ENCODE data around the gene CSH2.
"Not testable (repeated sequence)": the region's sequence is repeated elsewhere in the genome, so short reads cannot be mapped to it uniquely, and the experiment has no call there.

The CSH2 gene

GRCh38 chr17:63873577-63873976, at the start of gene CSH2:
TSS of gene CSH2 (minus strand) at chr17:63873677. CDS start at chr17:63873614, 63 bp downstream.
- DNase-seq: not testable (repeated sequence)

DNA sequence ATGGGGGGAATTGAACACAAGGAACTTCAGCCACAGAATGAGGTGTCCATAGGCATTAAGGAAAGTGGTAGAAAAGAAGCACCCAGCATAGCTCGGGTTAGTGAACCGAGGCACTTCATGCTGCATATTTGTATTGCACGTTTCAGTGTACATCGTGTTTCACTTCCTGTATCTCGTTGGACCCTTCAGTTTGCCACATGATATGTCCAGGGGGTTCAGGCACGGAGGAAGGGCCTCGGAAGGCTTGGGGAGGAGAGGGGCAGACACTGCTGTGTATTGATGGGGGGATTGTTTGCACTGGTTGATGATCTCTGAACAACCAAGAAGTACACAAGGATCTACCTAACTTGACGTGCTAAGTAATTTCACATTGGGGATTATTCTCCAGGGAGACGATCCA, 48.9 kb upstream of the CSH2 start:
- DNase-seq: not testable (repeated sequence)

DNA sequence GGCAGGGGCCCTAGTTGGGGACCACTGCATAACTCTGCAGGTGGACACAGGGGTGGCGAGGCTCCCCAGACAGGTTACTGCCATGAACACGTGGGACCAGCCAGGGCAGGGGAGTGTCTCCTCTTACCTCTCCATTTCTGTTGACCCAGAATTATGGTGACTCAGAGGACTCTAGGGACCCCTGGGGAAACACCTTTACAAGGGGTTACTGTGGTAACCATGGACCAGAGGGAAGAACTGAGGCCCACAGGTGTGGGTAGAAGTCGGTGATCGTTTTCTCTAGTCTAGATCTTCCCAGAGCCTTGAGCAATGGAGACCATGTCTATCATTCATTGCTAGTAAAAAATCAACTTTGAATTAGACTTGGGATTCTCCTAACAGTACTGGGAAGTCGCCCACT, 47.3 kb upstream of the CSH2 start:
- DNase-seq: not testable (repeated sequence)

GRCh38 chr17:63920050-63920449, 46.6 kb upstream of the CSH2 start:
- DNase-seq: not testable (repeated sequence)

DNA sequence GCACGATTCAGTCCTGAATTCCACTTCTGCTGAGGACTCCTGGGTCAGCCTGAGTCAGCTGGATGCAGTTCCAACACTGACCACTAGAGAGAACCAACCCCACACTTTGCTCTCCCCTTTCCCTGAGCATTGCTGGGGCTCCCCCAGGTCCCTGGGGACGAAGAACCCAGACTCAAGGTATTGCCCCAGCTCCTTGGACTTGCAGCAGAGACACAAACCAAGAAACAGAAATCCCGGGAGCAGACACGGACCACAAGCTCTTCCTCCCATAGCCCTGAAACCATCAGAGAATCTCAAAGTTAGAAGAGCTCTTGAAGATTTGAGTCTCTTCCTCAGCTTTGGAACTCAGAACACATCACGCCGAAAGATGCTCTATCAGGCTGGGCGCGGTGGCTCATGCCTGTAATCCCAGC, 45.8 kb upstream of the CSH2 start:
- DNase-seq: peak in 23 of 51 donors; percentile 5 to 40 (median 18)

- not testable (repeated sequence) for DNase-seq
Measured at GRCh38 chr17:63918789-63919305, 45.4 kb upstream of the CSH2 start, which contains the start of gene GH1. TSS of gene GH1 (minus strand) at chr17:63918839. CDS start at chr17:63918776, 63 bp downstream.

- no peak for DNase-seq
Measured at GRCh38 chr17:63918305-63918704, 44.8 kb upstream of the CSH2 start.

DNA sequence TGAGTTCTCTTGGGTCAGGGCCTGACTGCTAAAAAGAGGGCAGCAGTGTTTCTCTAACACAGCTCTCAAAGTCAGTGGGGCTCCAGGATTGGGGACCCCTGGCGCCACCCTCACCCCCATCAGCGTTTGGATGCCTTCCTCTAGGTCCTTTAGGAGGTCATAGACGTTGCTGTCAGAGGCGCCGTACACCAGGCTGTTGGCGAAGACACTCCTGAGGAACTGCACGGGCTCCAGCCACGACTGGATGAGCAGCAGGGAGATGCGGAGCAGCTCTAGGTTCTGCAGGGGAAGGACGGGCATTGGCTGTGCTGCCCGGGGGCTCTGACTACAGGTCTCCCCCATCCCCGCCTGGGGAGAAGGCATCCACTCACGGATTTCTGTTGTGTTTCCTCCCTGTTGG, 44.2 kb upstream of the CSH2 start:
- no peak for DNase-seq

DNA sequence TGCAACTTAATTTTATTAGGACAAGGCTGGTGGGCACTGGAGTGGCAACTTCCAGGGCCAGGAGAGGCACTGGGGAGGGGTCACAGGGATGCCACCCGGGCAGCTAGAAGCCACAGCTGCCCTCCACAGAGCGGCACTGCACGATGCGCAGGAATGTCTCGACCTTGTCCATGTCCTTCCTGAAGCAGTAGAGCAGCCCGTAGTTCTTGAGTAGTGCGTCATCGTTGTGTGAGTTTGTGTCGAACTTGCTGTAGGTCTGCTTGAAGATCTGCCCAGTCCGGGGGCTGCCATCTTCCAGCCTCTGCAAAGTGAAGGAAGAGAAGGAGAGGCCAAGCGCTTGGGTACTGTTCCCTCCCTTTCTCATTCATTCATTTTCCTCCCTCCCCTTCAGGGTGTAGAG, 43.7 kb upstream of the CSH2 start:
- not testable (repeated sequence) for DNase-seq

GRCh38 chr17:63916566-63917185, 43.2 kb upstream of the CSH2 start:
- no peak for DNase-seq

GRCh38 chr17:63915753-63916152, 42.3 kb upstream of the CSH2 start:
- not testable (repeated sequence) for DNase-seq

DNA sequence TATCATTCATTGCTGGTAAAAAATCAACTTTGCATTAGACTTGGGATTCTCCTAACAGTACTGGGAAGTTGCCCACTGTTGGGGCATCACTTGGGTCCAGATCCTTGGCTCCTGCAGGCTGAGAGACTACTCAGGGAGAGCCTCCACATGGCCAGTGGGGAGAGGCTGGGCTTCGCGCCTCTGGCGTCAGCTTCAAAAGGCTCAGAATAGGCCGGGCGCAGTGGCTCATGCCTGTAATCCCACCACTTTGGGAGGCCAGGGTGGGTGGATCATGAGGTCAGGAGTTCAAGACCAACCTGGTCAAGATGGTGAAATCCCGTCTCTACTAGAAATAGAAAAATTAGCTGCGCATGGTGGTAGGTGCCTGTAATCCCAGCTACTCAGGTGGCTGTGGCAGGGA, 41.0 kb upstream of the CSH2 start:
- DNase-seq: no peak

- DNase-seq: peak in 15 of 51 donors; percentile 2 to 22 (median 8)
Measured at GRCh38 chr17:63911657-63912100, 38.2 kb upstream of the CSH2 start.

- DNase-seq: no peak
Measured at GRCh38 chr17:63911041-63911635, 37.7 kb upstream of the CSH2 start, which contains the start of gene CSHL1. TSS of gene CSHL1 (minus strand) at chr17:63911258. CDS start at chr17:63911196, 62 bp downstream.

- no peak for DNase-seq
Measured at GRCh38 chr17:63910096-63910495, 36.6 kb upstream of the CSH2 start.

DNA sequence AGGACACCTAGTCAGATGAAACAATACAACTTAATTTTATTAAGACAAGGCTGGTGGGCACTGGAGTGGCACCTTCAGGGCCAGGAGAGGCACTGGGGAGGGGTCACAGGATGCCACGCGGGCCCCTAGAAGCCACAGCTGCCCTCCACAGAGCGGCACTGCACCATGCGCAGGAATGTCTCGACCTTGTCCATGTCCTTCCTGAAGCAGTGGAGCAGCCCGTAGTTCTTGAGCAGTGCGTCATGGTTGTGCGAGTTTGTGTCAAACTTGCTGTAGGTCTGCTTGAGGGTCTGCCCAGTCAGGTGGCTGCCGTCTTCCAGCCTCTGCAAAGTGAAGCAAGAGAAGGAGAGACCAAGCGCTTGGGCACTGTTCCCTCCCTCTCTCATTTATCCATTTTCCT, 36.1 kb upstream of the CSH2 start:
- not testable (repeated sequence) for DNase-seq

DNA sequence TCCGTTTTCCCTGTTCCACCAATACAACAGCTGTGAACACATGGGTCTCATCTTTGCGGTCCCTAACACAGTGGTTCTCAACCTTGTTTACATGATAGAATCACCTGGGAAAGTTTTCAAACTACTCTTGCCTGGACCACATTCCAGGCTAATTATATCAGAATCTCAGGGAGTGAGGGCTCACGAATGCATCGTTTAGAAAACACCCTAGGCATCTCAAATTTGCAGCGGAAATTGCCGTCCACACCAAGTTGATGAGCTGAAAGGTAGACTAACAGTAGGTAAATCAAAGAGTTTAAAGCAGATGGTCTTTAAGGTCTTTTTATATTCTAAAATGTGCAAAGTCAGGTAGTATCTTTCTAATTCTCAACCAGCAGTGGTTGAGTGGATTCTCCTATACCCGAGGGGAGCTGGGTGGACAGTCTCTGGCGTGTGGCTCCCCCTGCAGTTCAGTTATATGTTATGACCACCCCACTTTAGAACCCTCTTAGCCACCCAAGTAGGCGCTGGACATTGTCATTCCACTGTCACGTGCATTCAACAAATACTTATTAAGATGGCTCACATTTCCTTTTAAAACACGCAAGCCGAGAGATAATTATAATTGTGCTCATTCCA, 33.8 kb upstream of the CSH2 start:
- not testable (repeated sequence) for DNase-seq

GRCh38 chr17:63904796-63905195, 31.3 kb upstream of the CSH2 start:
- not testable (repeated sequence) for DNase-seq

DNA sequence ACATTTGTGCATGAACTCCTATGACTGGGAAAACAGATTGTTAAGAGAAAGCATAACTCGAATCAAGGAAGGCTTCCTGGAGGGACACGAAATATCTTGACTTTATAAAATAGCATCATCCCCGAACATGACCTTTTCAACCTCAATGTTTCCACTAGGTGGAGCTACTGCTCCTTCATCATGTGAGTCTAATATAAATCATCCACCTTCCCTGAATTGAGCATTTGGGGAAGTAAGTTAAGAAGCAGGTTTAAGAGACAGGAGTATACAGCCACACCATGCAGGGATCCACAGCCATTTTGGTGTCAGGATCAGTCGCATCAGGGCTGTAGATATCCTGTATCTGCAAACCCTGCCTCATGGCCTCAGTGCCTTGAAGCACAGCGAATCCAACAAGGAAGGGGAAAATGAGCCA, 30.3 kb upstream of the CSH2 start:
- not testable (repeated sequence) for DNase-seq

DNA sequence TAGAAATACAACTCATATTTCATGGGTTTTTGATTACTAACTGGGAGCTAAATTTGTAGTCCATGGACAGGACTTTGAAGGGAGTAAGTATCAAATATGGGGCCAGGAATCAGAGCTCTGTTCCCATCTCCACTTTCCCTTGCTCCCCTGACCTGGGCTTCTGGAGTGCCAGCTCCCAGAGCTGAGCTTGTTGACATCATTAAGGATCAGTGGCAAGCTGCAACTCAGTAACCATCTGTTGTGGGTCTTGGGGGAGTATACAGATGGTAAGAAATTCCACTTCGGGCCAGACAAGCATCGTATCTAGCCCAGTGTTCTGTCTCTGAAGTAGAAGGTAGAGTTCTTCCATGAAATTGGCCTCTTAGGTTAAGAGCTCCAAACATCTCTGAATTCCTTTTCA, 28.5 kb upstream of the CSH2 start:
- DNase-seq: not testable (repeated sequence)

DNA sequence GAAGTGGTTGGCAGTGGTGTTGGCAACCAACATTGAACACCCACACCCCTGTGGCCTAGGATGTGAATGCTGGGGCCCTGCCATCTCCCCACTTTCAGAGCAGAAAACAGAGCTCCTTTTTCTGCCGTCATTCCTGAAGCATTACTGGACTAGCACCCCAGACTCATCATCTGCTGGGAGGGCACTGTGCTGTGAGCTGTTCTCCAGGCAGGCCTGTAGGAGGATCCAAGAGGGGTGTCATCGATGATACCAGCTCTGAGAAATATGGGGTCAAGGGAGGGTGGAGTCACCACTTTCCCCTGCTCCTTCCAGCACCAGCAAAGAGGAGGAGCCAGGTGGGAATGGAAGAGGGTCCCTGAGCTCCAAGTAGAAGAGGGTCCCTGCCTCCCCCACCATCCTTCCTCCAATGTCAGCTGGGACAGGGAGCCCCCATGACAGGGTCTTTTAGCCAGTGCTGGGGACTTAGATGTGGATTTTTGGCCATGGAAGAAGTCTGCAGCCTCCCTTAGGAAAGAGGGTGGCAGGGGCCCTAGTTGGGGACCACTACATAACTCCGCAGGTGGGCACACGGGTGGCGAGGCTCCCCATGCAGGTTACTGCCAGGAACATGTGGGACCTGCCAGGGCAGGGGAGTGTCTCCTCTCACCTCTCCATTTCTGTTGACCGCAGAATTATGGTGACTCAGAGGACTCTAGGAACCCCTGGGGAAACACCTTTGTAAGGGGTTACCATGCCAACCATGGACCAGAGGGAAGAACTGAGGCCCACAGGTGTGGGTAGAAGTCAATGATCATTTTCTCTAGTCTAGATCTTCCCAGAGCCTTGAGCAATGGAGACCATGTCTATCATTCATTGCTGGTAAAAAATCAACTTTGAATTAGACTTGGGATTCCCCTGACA, 25.7 kb upstream of the CSH2 start:
- not testable (repeated sequence) for DNase-seq
